T47D (cell line): ENCODE results near the gene CLEC18B.
A peak's percentile ranks its signal among the peaks of the same experiment; 100 is the strongest.
"Not testable (repeated sequence)": the region's sequence is repeated elsewhere in the genome, so short reads cannot be mapped to it uniquely, and the experiment has no call there.

ENCODE experiments used
- DNase-seq, 2 experiments: peaks; one replicate each; pipeline versions ENCODE4 v3.0.0 to v3.0.0-alpha.2; 2011 to 2012; ENCODE audit warnings: low read depth in 1 of 2, low spot score in 1 of 2
- JUND ChIP-seq: IDR thresholded peaks from 2 replicates; pipeline ENCODE4 v1.6.1; 2012; ENCODE audit warnings: low read depth
- in situ Hi-C: cut with HindIII; loops from 2 replicates; pipeline ENCODE4 v1.10.0; 2016; ENCODE audit warnings: low sequenced_read_pairs, low pct_unique_long_range_greater_than_20kb

The CLEC18B gene

DNA sequence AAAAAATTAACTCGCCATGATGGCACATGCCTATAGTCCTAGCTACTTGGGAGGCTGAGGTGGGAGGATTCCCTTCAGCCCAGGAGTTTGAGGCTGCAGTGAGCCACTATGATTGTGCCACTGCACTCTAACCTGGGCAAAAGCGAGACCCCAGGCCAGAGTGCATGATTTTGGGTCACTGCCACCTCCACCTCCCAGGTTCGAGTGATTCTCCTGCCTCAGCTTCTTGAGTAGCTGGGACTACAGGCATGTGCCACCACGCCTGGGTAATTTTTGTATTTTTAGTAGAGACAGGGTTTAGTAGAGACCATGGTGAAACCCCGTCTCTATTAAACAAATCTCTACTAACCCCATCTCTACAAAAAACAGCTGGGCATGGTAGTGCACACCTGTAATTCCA, 26.7 kb downstream of the CLEC18B start:
- DNase-seq, in situ Hi-C loops: not testable (repeated sequence)

DNA sequence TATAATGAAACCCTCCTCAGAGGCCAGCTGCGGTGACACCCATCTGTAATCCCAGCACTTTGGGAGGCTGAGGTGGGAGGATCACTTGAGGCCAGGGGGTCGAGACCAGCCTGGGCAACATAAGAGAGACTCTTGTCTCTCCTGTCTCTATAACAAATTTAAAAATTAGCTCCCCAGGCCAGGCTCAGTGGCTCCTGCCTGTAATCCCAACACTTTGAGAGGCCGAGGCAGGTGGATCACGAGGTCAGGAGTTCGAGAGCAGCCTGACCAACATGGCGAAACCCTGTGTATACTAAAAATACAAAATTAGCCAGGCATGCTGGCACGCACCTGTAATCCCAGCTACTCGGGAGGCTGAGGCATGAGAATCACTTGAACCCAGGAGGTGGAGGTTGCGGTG, 27.1 kb downstream of the CLEC18B start:
- DNase-seq, in situ Hi-C loops: not testable (repeated sequence)

DNA sequence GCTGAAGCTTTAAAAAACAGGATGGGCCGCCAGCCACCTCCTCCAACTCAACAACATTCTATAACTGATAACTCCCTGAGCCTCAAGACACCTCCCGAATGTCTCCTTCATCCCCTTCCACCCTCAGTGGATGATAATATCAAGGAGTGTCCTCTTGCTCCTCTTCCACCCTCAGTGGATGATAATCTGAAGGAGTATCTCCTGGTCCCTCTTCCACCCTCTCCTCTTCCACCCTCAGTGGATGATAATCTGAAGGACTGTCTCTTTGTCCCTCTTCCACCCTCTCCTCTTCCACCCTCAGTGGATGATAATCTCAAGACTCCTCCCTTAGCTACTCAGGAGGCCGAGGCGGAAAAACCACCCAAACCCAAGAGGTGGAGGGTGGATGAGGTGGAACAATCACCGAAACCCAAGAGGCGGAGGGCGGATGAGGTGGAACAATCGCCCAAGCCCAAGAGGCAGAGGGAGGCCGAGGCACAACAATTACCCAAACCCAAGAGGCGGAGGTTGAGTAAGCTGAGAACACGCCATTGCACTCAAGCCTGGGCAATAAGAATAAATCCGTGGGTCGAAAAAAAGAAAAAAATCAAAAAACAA, 29.7 kb downstream of the CLEC18B start:
- in situ Hi-C loops, DNase-seq: not testable (repeated sequence)

- in situ Hi-C loops, DNase-seq: not testable (repeated sequence)
These were observed 38.8 kb downstream of the CLEC18B start for GRCh38 chr16:74382339-74383034.

DNA sequence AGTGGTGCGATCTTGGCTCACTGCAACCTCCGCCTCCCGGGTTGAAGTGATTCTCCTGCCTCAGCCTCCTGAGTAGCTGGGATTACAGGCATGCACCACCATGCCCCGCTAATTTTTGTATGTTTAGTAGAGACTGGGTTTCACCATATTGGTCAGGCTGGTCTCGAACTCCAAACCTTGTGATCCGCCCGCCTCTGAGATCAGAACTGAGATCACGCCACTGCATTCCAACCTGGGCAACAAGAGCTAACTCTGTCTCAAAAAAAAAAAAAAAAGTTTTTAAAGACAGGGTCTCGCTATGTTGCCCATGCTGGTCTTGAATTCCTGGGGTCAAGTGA, 47.5 kb downstream of the CLEC18B start:
- in situ Hi-C loops, DNase-seq: not testable (repeated sequence)

DNA sequence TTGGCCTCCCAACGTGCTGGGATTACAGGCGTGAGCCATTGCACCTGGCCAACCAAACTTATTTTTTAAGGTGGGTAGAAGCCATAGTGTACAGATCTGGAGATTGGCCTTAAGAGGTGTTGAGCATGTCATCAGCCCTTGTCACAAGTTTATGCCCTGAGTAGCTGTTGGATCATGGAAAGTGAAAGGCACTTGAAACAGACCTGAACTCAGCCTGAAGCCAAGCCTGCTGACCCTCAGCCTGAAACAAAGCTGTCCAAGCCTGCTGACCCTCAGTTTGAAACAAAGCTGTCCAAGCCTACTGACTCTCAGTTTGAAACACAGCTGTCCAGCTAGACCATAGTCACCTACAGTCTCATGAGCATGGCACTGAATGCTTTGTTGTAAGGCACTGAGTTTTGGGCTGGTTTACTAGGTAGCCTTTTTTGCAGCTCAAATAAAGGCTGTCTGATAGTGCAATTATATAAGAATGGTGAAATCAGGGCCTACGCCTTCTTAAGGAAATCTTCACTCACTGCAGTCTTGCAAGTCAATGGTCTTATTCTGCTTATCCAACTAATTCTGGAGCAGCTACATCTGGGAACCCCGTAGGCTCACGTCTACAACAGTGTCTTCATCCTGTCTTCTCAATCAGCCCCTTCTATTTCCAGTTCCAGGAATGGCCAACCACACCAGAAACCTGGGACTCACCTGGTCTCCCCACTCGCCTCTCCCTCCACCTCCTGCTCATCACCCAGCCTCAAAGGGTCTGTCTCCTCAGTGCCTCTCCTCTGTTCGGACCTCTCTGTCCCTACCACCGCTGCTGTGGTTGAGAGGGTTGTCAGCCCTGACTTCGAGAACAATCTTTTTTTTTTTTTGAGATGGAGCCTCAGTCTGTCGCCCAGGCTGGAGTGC, 48.1 kb downstream of the CLEC18B start:
- DNase-seq: no peak
- in situ Hi-C loops: no loop called here
- TF ChIP-seq JUND: no peak

- no peak for TF ChIP-seq JUND
- peak in 1 of 2 experiments; percentile 1 for DNase-seq
- in situ Hi-C loops: no loop called here
These were observed 48.9 kb downstream of the CLEC18B start for GRCh38 chr16:74372369-74372768.

GRCh38 chr16:74370338-74371135, 50.7 kb downstream of the CLEC18B start:
- DNase-seq: peak in 1 of 2 experiments; percentile 61
- in situ Hi-C loops: not testable (repeated sequence)

DNA sequence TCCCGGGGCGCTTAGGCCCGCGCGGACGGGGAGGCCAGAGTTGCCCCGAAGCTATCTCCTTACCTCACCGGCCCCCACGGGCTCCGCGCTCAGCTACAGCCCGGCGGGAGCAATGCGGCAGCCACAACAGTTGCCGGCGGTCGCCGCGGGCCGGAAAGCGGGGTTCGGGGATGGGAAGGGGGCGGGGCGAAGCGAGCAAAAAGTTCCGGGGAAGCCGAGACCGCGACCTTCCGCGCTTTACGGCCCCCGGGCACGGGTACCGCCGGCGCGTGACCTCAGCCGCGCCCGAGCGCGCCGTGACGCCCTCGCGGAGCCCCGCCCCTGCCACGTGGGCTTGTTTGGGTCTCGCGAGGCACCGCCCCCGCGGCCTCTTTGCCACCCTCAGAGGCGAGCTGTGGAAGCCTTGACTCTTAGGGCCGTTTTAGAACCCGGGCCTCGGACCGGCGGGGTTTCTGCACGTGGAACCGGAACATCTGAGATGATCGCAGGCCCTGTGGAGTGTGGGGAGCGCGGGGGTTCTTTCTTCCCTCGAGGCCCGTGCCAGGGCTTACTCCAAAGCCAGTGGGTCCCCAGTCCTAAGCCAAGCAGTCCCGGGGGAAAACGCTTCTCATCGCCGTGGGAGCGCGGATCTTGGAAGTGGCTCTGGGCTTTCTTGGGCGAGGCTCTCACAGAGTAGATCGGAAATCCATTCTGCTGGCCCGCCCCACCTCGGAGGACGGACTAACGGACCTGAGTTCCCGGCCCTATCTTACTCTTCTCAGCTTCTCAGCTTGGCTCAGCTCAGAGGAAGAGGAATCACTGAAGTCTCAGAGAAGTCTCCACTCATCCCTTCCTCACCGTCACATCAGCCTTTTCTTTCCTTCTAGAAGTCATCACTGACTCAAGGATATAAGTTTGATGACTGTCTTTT, 53.0 kb downstream of the CLEC18B start:
- peak; percentile 85 to 97 for DNase-seq

DNA sequence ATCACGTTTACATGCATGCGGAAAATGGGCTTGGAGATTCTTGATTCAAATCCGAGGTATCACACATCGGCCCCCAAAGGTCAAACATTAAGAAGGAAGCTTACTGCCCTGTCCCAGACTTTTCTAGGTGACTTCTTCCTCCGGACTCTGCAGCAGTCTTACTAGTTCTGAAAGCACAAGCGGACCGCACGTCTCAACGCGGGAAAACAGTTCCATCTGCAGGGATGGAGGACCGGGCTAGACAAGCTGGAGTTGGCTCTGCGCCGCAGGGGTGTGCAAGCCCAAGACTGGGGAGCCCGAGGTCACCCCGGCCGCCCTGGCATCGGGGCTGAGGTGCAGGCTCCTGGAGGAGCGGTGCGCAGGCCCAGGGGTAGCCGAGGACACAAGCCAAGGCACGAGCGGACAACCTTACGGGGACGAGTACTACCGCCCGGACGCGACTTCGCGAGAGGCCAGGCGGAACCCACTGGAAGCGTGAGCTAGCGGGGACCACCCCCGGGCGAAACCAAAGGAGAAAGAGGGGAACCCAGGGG, 53.7 kb downstream of the CLEC18B start:
- in situ Hi-C loops: not testable (repeated sequence)
- peak in 1 of 2 experiments; percentile 44 for DNase-seq

More for the DNA sequence above, 53.0 kb downstream of the CLEC18B start:
- in situ Hi-C loops: not testable (repeated sequence)

DNA sequence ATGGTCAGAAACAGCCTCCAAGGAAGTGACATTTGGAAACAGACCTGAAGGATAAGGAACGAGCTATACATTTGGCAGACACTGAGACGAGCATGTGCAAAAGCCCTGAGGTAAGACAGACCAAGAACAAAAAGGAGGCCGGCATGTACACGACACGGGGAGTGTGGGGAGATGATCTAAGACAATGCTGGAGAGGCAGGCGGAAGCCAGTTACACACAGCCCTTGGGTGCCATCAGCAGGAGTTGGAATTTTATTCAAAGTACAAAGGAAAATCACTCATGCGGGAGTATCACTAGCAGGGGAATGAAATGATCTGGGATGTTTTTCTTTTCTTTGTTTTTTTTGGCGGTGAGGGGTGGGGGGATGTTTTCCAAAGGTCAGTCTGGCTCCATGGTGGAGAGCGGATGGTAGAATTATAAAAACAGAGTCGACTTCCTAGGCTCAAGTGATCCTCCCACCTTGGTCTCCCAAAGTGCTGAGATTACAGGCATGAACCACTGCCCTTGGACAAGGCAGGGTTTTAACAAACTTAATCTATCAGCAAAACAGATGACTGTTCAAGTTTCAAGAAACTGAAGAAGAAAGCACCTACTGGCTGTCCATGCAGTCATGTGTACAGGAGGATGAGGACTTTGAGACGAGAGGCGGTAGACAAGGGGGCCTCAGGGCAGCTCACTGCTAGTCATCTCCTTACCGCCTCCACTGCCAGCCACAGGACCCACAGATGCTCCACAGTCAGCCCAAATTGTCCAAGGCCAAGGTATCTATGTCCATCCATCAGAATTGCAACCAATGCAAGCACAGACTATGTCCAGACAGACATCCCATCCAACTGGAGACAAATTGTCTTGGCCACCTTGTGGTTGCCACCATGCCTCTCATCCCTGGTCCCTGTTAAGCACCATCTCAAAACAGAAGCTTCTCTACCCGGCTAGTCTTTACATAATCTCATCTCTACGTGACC, 59.4 kb downstream of the CLEC18B start:
- in situ Hi-C loops, DNase-seq: not testable (repeated sequence)
